HG03025 (cell line): Measurements from ENCODE around the gene AFG3L2.

Experiments
- ATAC-seq: cut with Tn5 transposase; IDR thresholded peaks from one replicate; pipeline ENCODE4 v1.9.1; 2021; ENCODE audit warnings: mild to moderate bottlenecking, moderate library complexity; ENCODE audit not compliant: unreplicated experiment, low FRiP score

The AFG3L2 gene

GRCh38 chr18:12307701-12308385, 69.2 kb downstream of the AFG3L2 start, which contains the start of gene TUBB6:
TSS of gene TUBB6 (plus strand) at chr18:12308241. CDS start at chr18:12308293, 52 bp downstream.
- ATAC-seq: peak; percentile 53

DNA sequence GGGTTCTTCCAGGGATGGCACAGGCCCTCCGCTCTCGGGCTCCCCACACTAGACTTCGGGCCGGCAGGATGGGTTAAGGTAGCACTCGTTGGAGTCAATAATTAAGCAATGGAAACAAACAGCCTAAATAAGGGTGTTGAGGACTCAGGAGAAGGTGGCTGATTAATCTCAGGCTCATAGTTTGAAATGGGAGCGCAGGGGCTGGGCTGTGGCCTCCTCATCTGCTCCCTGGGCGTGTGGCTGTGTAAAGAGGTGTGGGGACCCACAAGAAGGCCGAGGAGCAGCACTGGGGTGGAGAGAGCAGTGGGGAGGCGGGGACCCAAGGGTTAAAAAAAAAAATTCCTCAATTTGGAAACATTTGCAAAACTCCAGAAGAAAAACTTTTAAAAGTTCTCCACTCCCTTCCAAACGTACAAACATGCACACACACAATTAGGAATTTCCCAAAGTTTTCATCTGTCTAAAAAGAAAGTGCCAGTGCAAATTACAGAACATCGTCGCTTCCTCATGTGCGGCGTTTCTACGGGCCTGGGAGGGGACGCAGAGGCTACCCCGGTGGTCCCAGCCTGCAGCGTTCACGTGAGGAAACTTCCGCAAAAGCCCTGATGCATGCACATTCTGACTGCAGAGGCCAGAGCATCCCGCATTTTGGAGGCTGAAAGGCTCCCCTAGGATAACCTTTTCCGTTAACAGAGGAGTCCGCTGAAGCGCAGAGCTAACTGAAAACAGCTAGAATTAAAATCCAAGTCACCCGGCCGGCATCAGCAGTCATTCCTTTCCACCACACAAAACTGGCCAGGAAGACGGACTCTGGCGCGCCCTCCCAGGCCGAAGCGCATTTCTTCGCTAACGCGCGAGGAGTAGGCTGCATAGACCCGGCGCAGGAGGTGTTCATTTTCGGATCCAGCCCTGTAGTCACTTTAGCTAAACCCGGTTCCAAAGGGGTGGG, 70.0 kb downstream of the AFG3L2 start:
- ATAC-seq: no peak

- ATAC-seq: no peak
Measured at GRCh38 chr18:12305930-12306629, 70.9 kb downstream of the AFG3L2 start.

GRCh38 chr18:12305211-12305610, 71.8 kb downstream of the AFG3L2 start:
- ATAC-seq: no peak

DNA sequence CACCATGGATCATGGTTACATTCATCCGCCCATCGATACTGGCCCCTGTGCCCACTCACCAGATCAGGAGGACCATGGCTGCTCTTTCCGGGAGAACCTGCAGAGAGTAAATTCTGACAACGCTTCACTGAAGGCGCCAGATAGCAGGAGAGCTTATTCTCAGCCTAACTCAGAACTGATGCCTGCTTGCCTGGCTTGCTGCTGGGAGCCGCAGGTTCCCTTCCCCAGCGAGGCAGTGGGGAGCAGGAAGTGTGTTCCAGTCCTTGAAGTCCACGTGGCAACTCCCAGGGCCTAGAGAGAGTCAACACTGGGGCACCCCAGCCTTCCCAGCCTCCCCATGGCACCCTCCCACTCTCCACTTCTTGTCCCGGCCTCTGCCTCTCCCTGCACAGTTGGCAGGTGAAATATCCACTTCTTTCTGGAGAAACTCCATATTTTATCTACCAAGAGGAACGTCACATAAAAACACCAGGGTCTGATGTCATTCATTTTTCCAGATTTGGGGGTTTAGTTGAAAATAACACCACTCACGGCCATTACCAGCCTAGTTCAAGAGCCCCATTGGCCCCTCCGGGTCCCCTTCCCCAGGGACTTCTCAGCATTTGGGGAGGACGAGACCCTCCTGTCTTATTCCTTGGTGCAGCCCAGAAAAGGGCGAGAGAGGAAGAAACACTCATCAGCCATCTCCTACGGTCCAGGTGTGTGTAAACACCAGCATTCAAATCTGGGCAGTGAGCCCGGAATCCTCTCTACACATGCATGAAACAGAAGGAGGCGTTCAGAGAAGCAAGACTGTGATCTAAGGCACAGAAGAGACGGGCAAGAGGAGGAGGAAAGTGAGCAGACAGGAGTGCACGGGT, 72.4 kb downstream of the AFG3L2 start:
- ATAC-seq: no peak

DNA sequence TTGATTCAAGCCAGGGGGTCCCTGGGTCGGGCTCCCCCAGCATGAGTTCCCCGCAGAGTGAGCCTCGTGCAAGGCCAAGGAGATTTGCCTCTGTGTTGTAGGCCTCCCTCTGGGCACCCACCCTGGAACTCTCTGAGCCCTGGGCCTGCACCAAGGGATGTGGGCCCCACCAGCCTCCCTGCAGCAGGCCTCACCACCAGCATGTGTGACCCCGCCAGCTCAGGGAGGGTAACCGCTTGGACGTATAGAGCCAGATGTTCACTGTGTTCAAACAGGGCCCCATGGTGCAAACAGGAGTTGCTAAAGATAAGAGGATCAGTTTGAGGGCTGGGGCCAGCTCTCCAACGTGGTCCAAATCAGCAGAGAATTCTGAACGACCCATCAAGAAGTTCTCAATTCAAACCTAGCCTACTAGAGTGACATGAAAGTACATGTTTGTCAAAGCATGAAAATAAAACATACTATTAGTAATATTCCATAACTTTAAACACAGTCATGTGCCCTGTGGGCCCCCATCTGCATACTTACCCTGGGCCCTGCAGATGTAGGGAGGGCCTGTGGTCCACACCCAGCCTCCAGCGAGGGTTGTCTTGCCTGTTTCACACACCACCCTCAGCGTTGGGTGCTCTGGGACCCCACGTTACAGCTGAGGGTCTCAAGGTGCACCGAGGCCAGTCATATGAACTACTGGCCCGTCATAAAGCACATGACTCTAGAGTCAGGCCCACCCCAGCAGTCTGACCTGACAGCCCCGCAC, 74.5 kb downstream of the AFG3L2 start:
- ATAC-seq: no peak

DNA sequence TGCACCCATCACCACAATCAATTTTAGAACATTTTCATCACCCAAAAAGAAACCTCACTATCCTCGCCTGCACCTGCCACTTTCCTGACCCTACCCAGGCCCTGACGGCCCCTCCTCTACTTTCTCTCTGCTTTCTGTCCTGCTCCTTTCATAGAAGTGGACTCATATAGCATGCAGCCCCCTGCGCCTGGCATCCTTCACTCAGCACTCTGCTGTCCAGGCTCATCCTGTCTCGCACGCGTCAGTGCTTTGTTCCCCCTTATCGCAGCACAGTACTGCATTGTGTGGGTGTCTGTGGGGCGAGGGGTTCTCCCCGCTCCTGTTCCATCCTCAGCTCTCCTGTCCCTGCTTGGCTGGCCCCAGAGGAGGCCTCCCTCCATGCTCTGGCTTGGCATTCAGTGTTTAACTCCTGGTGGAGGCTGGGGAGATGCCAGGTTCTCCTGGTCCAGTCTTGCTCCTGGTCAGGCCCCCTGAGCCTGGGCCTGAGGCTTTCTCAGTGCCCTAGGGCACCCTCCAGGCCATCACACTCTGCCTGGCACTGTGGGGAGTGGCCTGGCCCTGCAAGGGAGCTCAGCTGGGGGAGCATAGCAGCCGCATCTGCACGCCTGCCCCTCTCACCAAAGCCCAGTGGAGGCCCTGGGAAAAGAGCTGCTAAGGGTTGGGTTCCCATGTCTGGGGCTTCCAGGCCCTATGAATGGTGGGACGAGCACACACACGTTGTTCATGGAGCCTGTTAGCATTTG, 75.6 kb downstream of the AFG3L2 start:
- no peak for ATAC-seq

DNA sequence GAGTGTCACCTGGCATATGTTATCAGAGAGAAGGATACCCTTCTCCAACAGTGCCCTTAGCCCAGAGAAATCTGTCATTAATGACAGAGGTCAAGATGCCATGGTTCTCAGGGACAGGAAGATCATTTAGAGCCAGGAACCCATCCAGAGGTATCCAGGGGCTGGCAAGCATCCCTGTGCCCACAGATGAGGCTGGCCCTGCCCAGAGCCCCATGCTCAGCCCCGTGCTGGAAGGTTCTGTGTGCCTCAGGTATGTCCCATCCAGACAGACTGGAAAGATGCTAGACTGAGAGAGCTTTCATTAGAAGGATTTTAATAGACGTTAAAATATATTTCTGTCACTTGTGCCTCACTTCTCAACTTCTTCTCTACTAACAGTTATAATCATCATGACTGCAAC, 77.2 kb downstream of the AFG3L2 start:
- ATAC-seq: no peak

- ATAC-seq: no peak
Measured at GRCh38 chr18:12296457-12296856, 80.6 kb downstream of the AFG3L2 start.

GRCh38 chr18:12296087-12296403, 81.0 kb downstream of the AFG3L2 start:
- no peak for ATAC-seq

DNA sequence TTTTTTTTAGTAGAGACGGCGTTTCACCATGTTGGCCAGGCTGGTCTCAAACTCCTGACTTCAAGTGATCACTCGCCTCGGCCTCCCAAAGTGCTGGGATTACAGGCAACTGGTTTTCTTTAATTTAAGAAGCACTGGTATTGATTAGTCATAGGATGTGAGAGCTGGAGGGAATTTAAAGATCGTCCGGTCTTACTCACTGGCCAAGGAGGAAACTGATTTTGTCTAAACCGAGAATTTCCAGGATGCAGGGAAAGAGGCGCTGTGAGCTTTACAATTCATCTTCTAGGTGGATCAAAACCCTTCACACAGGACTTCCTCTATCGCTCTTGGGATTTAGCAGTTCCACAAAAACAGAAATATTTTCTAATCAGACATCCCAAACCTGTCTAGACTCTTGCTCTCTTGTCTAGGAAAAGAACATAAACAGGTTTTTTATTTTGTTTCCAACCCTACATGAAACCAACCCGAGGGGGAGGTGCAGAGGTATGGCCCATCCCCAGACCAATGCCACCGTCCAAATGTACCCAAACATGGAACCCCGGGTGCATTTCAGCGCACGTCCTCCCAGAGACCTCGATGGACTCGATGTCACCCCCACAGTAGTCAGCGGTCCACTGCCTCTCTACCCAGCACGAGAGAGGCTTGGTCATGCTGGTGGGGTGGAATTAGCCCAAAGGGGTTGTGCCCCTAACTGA, 81.5 kb downstream of the AFG3L2 start:
- ATAC-seq: no peak

- no peak for ATAC-seq
Measured at GRCh38 chr18:12293831-12294230, 83.2 kb downstream of the AFG3L2 start.

GRCh38 chr18:12291690-12292089, 85.3 kb downstream of the AFG3L2 start:
- ATAC-seq: no peak

GRCh38 chr18:12291161-12291560, 85.9 kb downstream of the AFG3L2 start:
- no peak for ATAC-seq

GRCh38 chr18:12290086-12290485, 86.9 kb downstream of the AFG3L2 start:
- ATAC-seq: no peak

- ATAC-seq: no peak
Measured at GRCh38 chr18:12288403-12288755, 88.6 kb downstream of the AFG3L2 start.

DNA sequence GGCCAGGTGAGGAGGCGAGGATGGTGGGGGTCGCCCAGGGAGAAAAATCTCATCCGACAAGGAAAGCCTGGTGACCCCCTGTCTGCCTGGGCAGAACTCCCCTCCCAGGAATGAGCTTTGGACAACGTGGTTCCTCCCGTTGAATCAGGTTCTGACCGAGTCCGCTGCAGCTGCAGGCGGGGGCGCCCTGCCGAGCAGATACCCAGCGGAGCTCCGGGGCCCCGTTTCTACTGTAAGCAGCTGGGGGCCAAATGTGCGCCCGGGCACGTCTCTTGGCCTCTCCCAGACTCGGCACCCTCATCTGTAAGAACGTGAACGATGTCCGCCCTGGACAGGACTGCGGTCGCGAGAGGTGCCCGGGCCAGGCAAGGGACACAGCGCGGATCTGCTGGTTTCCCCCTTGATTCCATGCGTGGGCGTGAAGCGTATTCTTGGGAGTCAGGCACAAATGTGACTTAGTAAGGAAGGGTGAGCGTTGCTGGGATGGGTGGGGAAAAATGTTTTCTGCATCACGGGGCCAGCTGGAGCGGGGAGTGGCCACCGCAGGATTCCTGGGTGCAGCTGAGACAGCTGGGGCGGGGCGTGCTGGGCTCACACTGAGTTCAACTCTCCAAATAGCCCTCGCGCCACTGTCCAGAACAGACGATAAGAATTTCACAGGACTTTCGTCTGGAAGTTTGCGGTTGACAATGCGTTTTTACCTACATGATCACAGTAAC, 89.2 kb downstream of the AFG3L2 start:
- ATAC-seq: no peak
